K562 (cell line): ENCODE results near the gene KBTBD13. TPM values are rescaled to one million over a fixed set of nuclear protein-coding genes. Genes with fewer than 3 reads are reported as not detected.

Experiments used
- ATAC-seq: fragments of 200-7000 bp; cut with Tn5 transposase; 3 replicates; pipeline ENCODE4 v1.9.1; 2020; ENCODE audit warnings: moderate library complexity
- BruUV-seq: library from RNA; stranded (reverse); fragments of 400-500 nt; replicated peaks from 2 replicates; lab custom pipeline; 2021; lab: Mats Ljungman, UMichigan
- CTCF ChIA-PET: fragments of 300-600 bp; formaldehyde crosslinking; extraction: SDS; loops from one replicate; lab custom pipeline; 2021; ENCODE audit warnings: low intra/inter-chr PET ratio; lab: Yijun Ruan, JAX
- POLR2A ChIA-PET: fragments of 300-600, 350-650 bp; sonication (Branson Sonifier 250); formaldehyde crosslinking; extraction: SDS; loops from one replicate; lab custom pipeline; 2021; ENCODE audit warnings: antibody characterized with exemption, inconsistent platforms; lab: Yijun Ruan, JAX
- DNase-seq, 4 experiments: peaks; one replicate each; pipeline versions ENCODE4 v3.0.0 to v3.0.0-alpha.2; 2011 to 2018; ENCODE audit warnings: low spot score in 3 of 4, mixed read lengths in 3 of 4; ENCODE audit errors: extremely low read depth in 1 of 4
- FAIRE-seq: peaks from 2 replicates; lab custom pipeline; 2011; peaks lifted over from hg19 to GRCh38; lab: Jason Lieb, UNC
- H2AFZ ChIP-seq: 2 replicates; pipeline ENCODE4 v1.6.0; 2011; ENCODE audit warnings: low read depth, low read length, control low read depth, inconsistent platforms
- H3K27ac ChIP-seq: fragments of 200-600 bp; 3 replicates; pipeline ENCODE4 v1.8.0; 2011; ENCODE audit warnings: low read depth, mild to moderate bottlenecking, control low read depth, inconsistent platforms, low read length, moderate library complexity, mixed read lengths; ENCODE audit errors: extremely low read depth
- H3K27me3 ChIP-seq, 2 experiments: fragments of 300-600 bp in 1 of 2; 2 replicates in 1 of 2; 3 replicates in 1 of 2; pipeline versions ENCODE4 v1.6.0 to v1.8.0; 2011; ENCODE audit warnings: inconsistent platforms in 2 of 2, low read length in 2 of 2, mild to moderate bottlenecking in 1 of 2, mixed read lengths in 1 of 2, moderate library complexity in 1 of 2; ENCODE audit not compliant: control insufficient read depth in 2 of 2, insufficient read depth in 2 of 2
- H3K36me3 ChIP-seq: fragments of 300-600 bp; 3 replicates; pipeline ENCODE4 v1.8.0; 2011; ENCODE audit warnings: mild to moderate bottlenecking, low read length, inconsistent platforms; ENCODE audit not compliant: control insufficient read depth, insufficient read depth
- H3K4me1 ChIP-seq, 2 experiments: fragments of 200-600 bp in 1 of 2; replicated peaks in 1 of 2; 2 replicates in 1 of 2; 3 replicates in 1 of 2; pipeline versions ENCODE4 v1.5.1 to v1.8.0; 2011; ENCODE audit warnings: inconsistent platforms in 2 of 2, low read length in 2 of 2, mild to moderate bottlenecking in 1 of 2, mixed read lengths in 1 of 2, moderate library complexity in 1 of 2; ENCODE audit not compliant: control insufficient read depth in 2 of 2, insufficient read depth in 2 of 2
- H3K4me2 ChIP-seq: 2 replicates; pipeline ENCODE4 v1.6.1; 2011; ENCODE audit warnings: low read length, control low read depth, inconsistent platforms, mixed read lengths; ENCODE audit not compliant: insufficient read depth
- H3K4me3 ChIP-seq: fragments of 200-600 bp; sonication (generic), shearing (Covaris generic); 2 replicates; pipeline ENCODE4 v1.5.1; 2016; ENCODE audit warnings: control low read depth, inconsistent platforms
- H3K79me2 ChIP-seq: fragments of 200-600 bp; 3 replicates; pipeline ENCODE4 v1.8.0; 2011; ENCODE audit warnings: low read length, inconsistent platforms; ENCODE audit not compliant: control insufficient read depth, insufficient read depth
- H3K9ac ChIP-seq, 2 experiments: 2 replicates each; pipeline versions ENCODE4 v1.6.0 to v1.6.1; 2011; ENCODE audit warnings: low read depth in 2 of 2, low read length in 2 of 2, control low read depth in 1 of 2, inconsistent platforms in 1 of 2, mild to moderate bottlenecking in 1 of 2, mixed read lengths in 1 of 2; ENCODE audit not compliant: insufficient read depth in 1 of 2
- H3K9me1 ChIP-seq: one replicate; pipeline ENCODE4 v1.6.0; 2011; ENCODE audit warnings: inconsistent platforms, mild to moderate bottlenecking, low read length, moderate library complexity; ENCODE audit not compliant: control insufficient read depth, insufficient read depth
- H3K9me3 ChIP-seq: replicated peaks from 2 replicates; pipeline ENCODE4 v1.5.1; 2011; ENCODE audit warnings: low read depth, low read length, inconsistent platforms; ENCODE audit not compliant: control insufficient read depth, insufficient read depth
- H4K20me1 ChIP-seq: replicated peaks from 2 replicates; pipeline ENCODE4 v1.6.1; 2011; ENCODE audit warnings: low read length, inconsistent platforms, mixed read lengths; ENCODE audit not compliant: control insufficient read depth, insufficient read depth
- CAMTA2 ChIP-seq: fragments of 250-450 bp; sonication (Bioruptor Pico); conservative IDR thresholded peaks from 2 replicates; pipeline ENCODE4 v1.5.1; 2022
- CEBPZ ChIP-seq: fragments of 150-350 bp; IDR thresholded peaks from 2 replicates; pipeline ENCODE4 v1.6.1; 2014; ENCODE audit warnings: low read depth, mild to moderate bottlenecking, low read length, borderline replicate concordance
- HSF4 ChIP-seq: fragments of 250-450 bp; sonication (Bioruptor Pico); IDR thresholded peaks from 2 replicates; pipeline ENCODE4 v2.1.2; 2022; ENCODE audit warnings: mild to moderate bottlenecking, moderate library complexity, borderline replicate concordance
- SETDB1 ChIP-seq: IDR thresholded peaks from one replicate; pipeline ENCODE4 v1.6.1; 2012; ENCODE audit warnings: low read length, control low read depth, inconsistent platforms
- SIRT6 ChIP-seq: IDR thresholded peaks from one replicate; pipeline ENCODE4 v1.6.1; 2012; ENCODE audit warnings: low read depth, mild to moderate bottlenecking, control low read depth, inconsistent platforms, low read length, moderate library complexity
- SMAD3 ChIP-seq: fragments of 450-650 bp; formaldehyde crosslinking; conservative IDR thresholded peaks from 2 replicates; pipeline ENCODE4 v1.4.0; 2020; ENCODE audit warnings: mild to moderate bottlenecking
- STAT6 ChIP-seq: sonication (generic); formaldehyde crosslinking; IDR thresholded peaks from 2 replicates; pipeline ENCODE4 v1.8.1; 2023; ENCODE audit warnings: mild to moderate bottlenecking, missing genetic modification reagents
- ZBTB17 ChIP-seq: fragments of 450-650 bp; formaldehyde crosslinking; IDR thresholded peaks from 2 replicates; pipeline ENCODE4 v1.4.0; 2020; ENCODE audit warnings: mild to moderate bottlenecking
- ZBTB8A ChIP-seq: fragments of 450-650 bp; IDR thresholded peaks from 2 replicates; pipeline ENCODE4 v1.6.1; 2018; ENCODE audit warnings: mild to moderate bottlenecking, moderate library complexity; ENCODE audit not compliant: partially characterized antibody
- ZNF586 ChIP-seq: fragments of 450-650 bp; formaldehyde crosslinking; conservative IDR thresholded peaks from 2 replicates; pipeline ENCODE4 v1.4.0; 2020; ENCODE audit warnings: mild to moderate bottlenecking, moderate library complexity
- WGBS: fragments of 100-300 bp; shearing (Covaris generic); methylation state at CpG from one replicate; pipeline ENCODE4 v1.1.6; 2016; ENCODE audit warnings: low coverage, mixed read lengths; ENCODE audit not compliant: insufficient coverage; ENCODE audit errors: missing lambda C conversion rate; 5-methylcytosine and 5-hydroxymethylcytosine counted together
- in situ Hi-C: fragments of 300-500 bp; cut with MboI; formaldehyde crosslinking; loops from 4 replicates; pipeline ENCODE4 v1.15.0; 2018; ENCODE audit warnings: inconsistent platforms, mixed read lengths
- intact Hi-C: fragments of 100-400 bp; cut with micrococcal nuclease; formaldehyde crosslinking; loops from 2 replicates; pipeline ENCODE4 v1.14.2; 2022
- polyA plus RNA-seq, 8 experiments: library from polyadenylated mRNA; depleted of rRNA in 4 of 8; stranded (reverse) in 5 of 8; unstranded in 3 of 8; fragments of >200 nt; fragmentation: Nextera tagmentation in 2 of 8; fragmentation: Illumina TruSeq in 1 of 8; extraction: Ambion mirVana in 2 of 8; extraction: Trizol in 1 of 8; gene quantifications; 2 replicates each; pipeline versions ENCODE4 v1.2.1 to v1.2.3, GENCODE V29; 2011 to 2014; ENCODE audit warnings: inconsistent platforms in 1 of 8, missing spikeins in 1 of 8
- total RNA-seq, 7 experiments: library from RNA; depleted of rRNA in 6 of 7; stranded (reverse); fragments of >200 nt in 6 of 7; fragmentation: Illumina TruSeq in 2 of 7; extraction: Trizol in 2 of 7; gene quantifications; 2 replicates each; pipeline versions ENCODE4 v1.2.1 to v1.2.3, GENCODE V29; 2011 to 2021; ENCODE audit warnings: low replicate concordance in 1 of 7

Gene KBTBD13
- total and polyA plus RNA-seq, 9 of the 15 experiments (the other 6 are each of a cell fraction or from before 2014, with no cell fraction given) = 0.07 to 0.13 (median 0.10) TPM; not detected in 3

GRCh38 chr15:65038836-65039235 lies 37.7 kb upstream of the KBTBD13 start:
- no peak overlapping the region for H2AFZ ChIP-seq
- no peak overlapping the region for H3K4me3 ChIP-seq
- ATAC-seq (no peak), FAIRE-seq (peak; percentile 6), DNase-seq (no peak)
- ChIA-PET CTCF (no interaction called here), POLR2A (interaction anchor here (1.4 kb wide), 1 partner anchor 266 kb away, joined by 5 read pairs; the partner anchor contains the start of gene RNU5B-1)
- H3K4me2 ChIP-seq = no peak overlapping the region
- intact Hi-C loops = loop anchor here (10.0 kb wide), 1 partner anchor 346 kb away; no protein-coding TSS in a partner anchor
- H3K79me2 ChIP-seq = no peaks in the 10 kb centered on the region
- no peaks in the 10 kb centered on the region for H4K20me1 ChIP-seq
- H3K9me3 ChIP-seq = no peaks in the 10 kb centered on the region; the same call in 1 of the 2 replicates
- no peak overlapping the region for H3K27ac ChIP-seq
- no peaks in the 10 kb centered on the region for H3K36me3 ChIP-seq
- in situ Hi-C loops = loop anchor here (10.0 kb wide), 1 partner anchor 304 kb away; no protein-coding TSS in a partner anchor
- no peak overlapping the region for H3K9ac ChIP-seq
- no TSS peak for BruUV-seq
- no peaks in the 10 kb centered on the region for H3K4me1 ChIP-seq
- 12% methylated on average over 5 of the region's 5 CpGs for WGBS
- H3K27me3 ChIP-seq = peaks cover 0 to 16% of the 10 kb centered on the region in 2 experiments; a peak in 2 of 5 replicates
- no peaks in the 10 kb centered on the region for H3K9me1 ChIP-seq
- TF ChIP-seq SETDB1 (no peak), HSF4 (CRISPR knock-in tag) (no peak), SIRT6 (no peak), STAT6 (CRISPR knock-in tag) (no peak), CAMTA2 (CRISPR knock-in tag) (no peak), ZBTB8A (no peak), ZNF586 (no peak), ZBTB17 (CRISPR knock-in tag) (no peak), SMAD3 (no peak), CEBPZ (no peak)
